OCI-LY7 (cell line): ENCODE results near the gene PAOX. TPM values are rescaled to one million over a fixed set of nuclear protein-coding genes. Genes with fewer than 3 reads are reported as not detected.

Experiments
- BruUV-seq: library from RNA; stranded (reverse); fragments of 400-500 nt; replicated peaks from 2 replicates; lab custom pipeline; 2021; lab: Mats Ljungman, UMichigan
- CTCF ChIA-PET: fragments of 300-600 bp; sonication (Branson Sonifier 250); formaldehyde crosslinking; loops from one replicate; lab custom pipeline; 2022; ENCODE audit warnings: antibody characterized with exemption; ENCODE audit not compliant: unreplicated experiment; lab: Charles Lee
- POLR2A ChIA-PET: fragments of 300-600 bp; sonication (Branson Sonifier 250); formaldehyde crosslinking; loops from one replicate; lab custom pipeline; 2022; ENCODE audit warnings: antibody characterized with exemption; lab: Charles Lee
- DNase-seq: peaks from one replicate; pipeline ENCODE4 v3.0.0-alpha.2; 2015; ENCODE audit warnings: low spot score
- H2AFZ ChIP-seq: fragments of 200-600 bp; sonication (generic), shearing (Covaris generic); 2 replicates; pipeline ENCODE4 v1.6.1; 2014; ENCODE audit warnings: mild to moderate bottlenecking, antibody characterized with exemption, low read length, moderate library complexity
- H3K27ac ChIP-seq: fragments of 200-600 bp; sonication (generic); 2 replicates; pipeline ENCODE4 v1.5.1; 2014; ENCODE audit warnings: mixed run types, low read depth, mild to moderate bottlenecking, moderate library complexity, low read length, inconsistent platforms; ENCODE audit not compliant: poor library complexity, severe bottlenecking
- H3K36me3 ChIP-seq: fragments of 200-600 bp; sonication (generic); 2 replicates; pipeline ENCODE4 v1.6.1; 2014; ENCODE audit warnings: mild to moderate bottlenecking, antibody characterized with exemption, low read length, moderate library complexity, mixed read lengths; ENCODE audit not compliant: insufficient read depth
- H3K4me1 ChIP-seq: fragments of 200-600 bp; sonication (generic); 2 replicates; pipeline ENCODE4 v1.5.1; 2014; ENCODE audit warnings: mild to moderate bottlenecking, low read length; ENCODE audit not compliant: insufficient read depth, poor library complexity, severe bottlenecking
- H3K4me2 ChIP-seq: fragments of 200-600 bp; sonication (generic); 2 replicates; pipeline ENCODE4 v1.6.1; 2014; ENCODE audit warnings: mild to moderate bottlenecking, low read length
- H3K4me3 ChIP-seq: fragments of 200-600 bp; sonication (generic); 2 replicates; pipeline ENCODE4 v1.5.1; 2014; ENCODE audit warnings: mild to moderate bottlenecking, low read depth, low read length; ENCODE audit not compliant: poor library complexity, severe bottlenecking
- H3K79me2 ChIP-seq: fragments of 200-600 bp; sonication (generic); 2 replicates; pipeline ENCODE4 v1.6.1; 2016; ENCODE audit warnings: low read depth, mild to moderate bottlenecking, low read length, moderate library complexity, mixed read lengths; ENCODE audit not compliant: insufficient read depth
- H3K9me2 ChIP-seq: fragments of 200-600 bp; sonication (generic); 2 replicates; pipeline ENCODE4 v1.6.1; 2016; ENCODE audit warnings: mild to moderate bottlenecking, low read length, mixed read lengths; ENCODE audit not compliant: insufficient read depth
- H3K9me3 ChIP-seq: fragments of 200-600 bp; sonication (generic); 2 replicates; pipeline ENCODE4 v1.6.1; 2014; ENCODE audit warnings: mild to moderate bottlenecking, mixed run types, low read length, mixed read lengths
- H4K20me1 ChIP-seq: fragments of 200-600 bp; sonication (generic); 2 replicates; pipeline ENCODE4 v1.6.1; 2014; ENCODE audit warnings: mild to moderate bottlenecking, antibody characterized with exemption, low read length, moderate library complexity, mixed read lengths; ENCODE audit not compliant: insufficient read depth
- CTCF ChIP-seq: fragments of 200-600 bp; sonication (generic); conservative IDR thresholded peaks from 2 replicates; pipeline ENCODE4 v1.5.1; 2014; ENCODE audit warnings: mild to moderate bottlenecking, antibody characterized with exemption, low read length, moderate library complexity, mixed read lengths
- EZH2phosphoT487 ChIP-seq: fragments of 200-600 bp; sonication (generic); IDR thresholded peaks from 2 replicates; pipeline ENCODE4 v1.6.1; 2018; ENCODE audit warnings: low read depth, borderline replicate concordance, mild to moderate bottlenecking, mixed run types, antibody characterized with exemption, low read length, moderate library complexity, mixed read lengths
- intact Hi-C: fragments of 100-400 bp; cut with micrococcal nuclease; formaldehyde crosslinking; loops from one replicate; pipeline ENCODE4 v1.10.0; 2022; ENCODE audit not compliant: unreplicated experiment
- total RNA-seq, 2 experiments: library from RNA; depleted of rRNA in 1 of 2; stranded (reverse); fragments of >200 nt in 1 of 2; shearing (Covaris generic) in 1 of 2; gene quantifications; 2 replicates each; pipeline ENCODE4 v1.2.3, GENCODE V29; 2014 to 2022

Gene PAOX
- total RNA-seq, 2 experiments from 2014 or later = 10.7 to 28.1 TPM

GRCh38 chr10:133401500-133401899 is 22.4 kb downstream of the PAOX start:
- Histone ChIP-seq H3K36me3 (peaks cover 96% of the 10 kb centered on the region), H3K9me3 (no peaks in the 10 kb centered on the region), H4K20me1 (no peaks in the 10 kb centered on the region), H3K79me2 (peaks cover 38% of the 10 kb centered on the region; the same call in 1 of the 2 replicates), H3K27ac (no peak overlapping the region), H3K9me2 (no peaks in the 10 kb centered on the region), H2AFZ (no peak overlapping the region), H3K4me3 (no peak overlapping the region), H3K4me2 (no peak overlapping the region), H3K4me1 (peaks cover 13% of the 10 kb centered on the region)
- ChIA-PET POLR2A (no interaction called here), CTCF (interaction anchor here (0.6 kb wide), 1 partner anchor 1709 kb away, joined by 9 read pairs; no protein-coding TSS in a partner anchor)
- intact Hi-C loops = no loop called here
- BruUV-seq = no TSS peak
- DNase-seq = no peak
- TF ChIP-seq EZH2phosphoT487 (no peak), CTCF (no peak)

GRCh38 chr10:133401981-133402725 is 23.1 kb downstream of the PAOX start:
- intact Hi-C loops = no loop called here
- Histone ChIP-seq H3K9me3 (no peaks in the 10 kb centered on the region), H3K36me3 (peaks cover 96% of the 10 kb centered on the region), H4K20me1 (no peaks in the 10 kb centered on the region), H3K4me2 (no peak overlapping the region), H3K9me2 (no peaks in the 10 kb centered on the region), H3K79me2 (peaks cover 39% of the 10 kb centered on the region), H3K4me1 (peaks cover 13% of the 10 kb centered on the region), H2AFZ (no peak overlapping the region), H3K4me3 (no peak overlapping the region), H3K27ac (no peak overlapping the region)
- no peak for TF ChIP-seq CTCF
- TF ChIP-seq EZH2phosphoT487 = no peak
- BruUV-seq = no TSS peak
- DNase-seq = no peak
- CTCF ChIA-PET = interaction anchor here (0.6 kb wide), 1 partner anchor 1709 kb away, joined by 9 read pairs; no protein-coding TSS in a partner anchor
- POLR2A ChIA-PET = no interaction called here

GRCh38 chr10:133403359-133403758 is 24.3 kb downstream of the PAOX start:
- Histone ChIP-seq H3K4me2 (no peak overlapping the region), H3K4me1 (peaks cover 13% of the 10 kb centered on the region), H3K79me2 (peaks cover 40% of the 10 kb centered on the region), H4K20me1 (no peaks in the 10 kb centered on the region), H3K9me3 (no peaks in the 10 kb centered on the region), H3K27ac (no peak overlapping the region), H3K36me3 (peaks cover 98% of the 10 kb centered on the region), H3K9me2 (no peaks in the 10 kb centered on the region), H2AFZ (no peak overlapping the region), H3K4me3 (no peak overlapping the region)
- ChIA-PET CTCF (no interaction called here), POLR2A (no interaction called here)
- no peak for DNase-seq
- TF ChIP-seq CTCF = no peak
- no peak for TF ChIP-seq EZH2phosphoT487
- intact Hi-C loops = no loop called here
- BruUV-seq = no TSS peak
